GM18867 (cell line): ENCODE results near the gene MROH7.

Experiments used
- ATAC-seq: cut with Tn5 transposase; IDR thresholded peaks from one replicate; pipeline ENCODE4 v1.9.1; 2021; ENCODE audit warnings: mild to moderate bottlenecking, moderate library complexity; ENCODE audit not compliant: unreplicated experiment

MROH7 gene

DNA sequence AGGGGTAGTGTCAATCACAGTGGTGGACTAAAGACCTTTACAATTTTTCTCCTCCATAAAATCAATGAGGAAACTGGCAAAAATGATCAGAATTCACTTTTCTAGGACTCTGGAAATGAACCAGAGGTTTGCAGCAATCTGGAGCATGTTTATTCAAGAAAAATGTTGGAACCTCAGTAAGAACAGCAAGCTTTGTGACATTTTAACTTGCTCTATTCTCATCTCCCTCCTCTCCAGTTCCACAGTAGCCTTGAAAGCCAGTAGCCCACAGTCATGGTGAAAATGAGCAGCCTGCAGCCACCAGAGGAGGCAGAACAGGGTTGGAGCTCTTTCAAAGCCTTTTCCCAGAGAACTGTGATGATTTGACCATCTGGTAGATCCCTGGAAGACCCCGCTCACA lies 83.2 kb downstream of the MROH7 start:
- ATAC-seq: no peak

GRCh38 chr1:54728027-54728426 lies 86.4 kb downstream of the MROH7 start:
- ATAC-seq: no peak

DNA sequence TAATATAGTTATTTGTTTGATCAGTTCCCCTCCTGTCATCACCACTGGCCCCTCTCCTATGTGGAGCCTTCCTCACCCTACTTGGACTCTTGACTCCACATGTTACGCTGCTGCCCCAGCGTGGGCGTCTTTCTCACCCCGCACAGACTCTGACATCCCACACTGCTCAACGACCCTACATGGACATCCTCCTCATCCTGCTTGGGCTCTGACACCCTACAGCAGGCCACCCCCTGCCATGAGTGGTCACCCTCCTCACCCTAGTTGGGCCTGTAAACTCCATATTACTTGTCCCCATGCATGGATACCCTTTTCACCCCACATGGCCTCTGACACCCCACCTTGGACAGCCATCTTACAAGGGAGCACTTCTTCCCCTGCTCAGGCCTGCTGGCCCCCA lies 95.1 kb downstream of the MROH7 start:
- no peak for ATAC-seq

DNA sequence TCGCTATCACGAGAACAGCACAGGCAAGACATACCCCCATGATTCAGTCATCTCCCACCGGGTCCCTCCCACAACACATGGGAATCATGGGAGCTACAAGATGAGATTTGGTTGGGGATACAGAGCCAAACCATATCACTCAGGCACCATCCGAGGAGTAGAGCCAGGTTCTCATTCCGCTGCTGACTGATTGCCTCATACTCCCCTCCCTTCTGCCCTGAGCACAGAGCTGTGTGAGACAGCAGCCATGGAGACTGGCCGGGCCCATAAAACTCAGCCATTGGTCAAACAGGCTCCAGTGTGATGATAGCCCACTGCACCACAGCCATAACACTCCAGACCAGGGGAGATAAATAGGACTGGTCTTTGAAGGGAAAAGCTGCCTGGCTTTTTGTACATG lies 96.7 kb downstream of the MROH7 start:
- ATAC-seq: no peak

GRCh38 chr1:54741531-54741930 lies 99.9 kb downstream of the MROH7 start:
- ATAC-seq: no peak

DNA sequence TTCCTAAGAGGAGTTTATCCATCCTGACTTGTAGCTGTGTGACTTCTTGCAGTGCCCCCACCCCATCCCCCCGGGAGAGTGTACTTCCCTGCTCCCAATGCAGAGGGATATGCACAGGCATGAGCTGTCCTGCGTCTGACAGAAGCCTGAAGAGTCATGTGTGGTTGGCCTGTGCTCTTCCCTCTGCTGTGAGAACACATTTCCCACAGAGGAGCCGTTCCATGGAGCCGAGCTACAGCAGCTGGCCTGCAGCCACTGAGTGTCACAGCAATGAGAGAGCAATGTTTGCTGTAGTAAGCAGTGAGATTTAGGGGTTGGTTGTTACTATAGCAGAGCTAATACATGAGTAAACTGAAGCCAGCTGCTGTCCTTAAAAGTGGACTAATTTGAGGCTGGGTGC lies 100.7 kb downstream of the MROH7 start:
- ATAC-seq: no peak

- ATAC-seq: no peak
These were observed 102.0 kb downstream of the MROH7 start for GRCh38 chr1:54743416-54744226.

DNA sequence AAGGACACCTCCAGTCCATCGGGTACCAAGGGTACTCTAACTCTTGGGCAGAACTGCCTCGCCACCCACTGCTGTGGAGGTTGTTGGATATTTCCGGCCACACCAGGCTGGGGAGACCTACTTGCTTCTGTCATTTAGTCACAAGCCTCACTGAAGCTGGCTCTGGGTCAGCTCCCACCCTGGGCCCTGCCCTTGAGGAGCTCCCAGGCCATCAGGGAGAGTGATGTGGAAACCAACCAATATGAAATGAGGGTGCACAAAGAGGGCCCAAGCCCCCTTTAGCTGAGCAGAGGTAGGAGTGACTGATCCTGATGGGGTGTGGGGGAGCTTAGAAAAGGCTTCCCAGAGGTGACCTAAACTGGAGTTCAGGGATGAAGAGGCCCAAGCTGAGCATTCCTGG lies 103.1 kb downstream of the MROH7 start:
- no peak for ATAC-seq

DNA sequence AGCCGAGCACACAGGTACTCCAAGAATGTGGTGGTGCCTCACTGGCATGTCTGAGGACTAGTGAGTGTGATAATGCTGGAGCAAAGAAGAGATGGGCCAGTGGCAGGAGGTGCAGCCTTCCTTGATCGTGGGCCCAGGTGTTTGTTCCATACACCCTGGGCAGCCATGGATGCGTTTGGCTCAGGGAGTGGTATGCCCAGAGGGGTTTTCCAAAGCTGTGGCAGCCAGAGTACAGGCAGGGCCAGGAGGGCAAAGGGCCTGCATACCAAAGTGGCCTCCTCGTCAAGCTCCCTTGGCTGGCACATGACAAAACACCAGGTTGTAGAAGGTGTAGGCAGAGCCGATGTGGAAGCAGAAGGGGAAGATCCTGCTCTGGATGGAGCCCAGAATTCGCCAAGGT lies 103.7 kb downstream of the MROH7 start:
- ATAC-seq: no peak

- ATAC-seq: no peak
These were observed 104.3 kb downstream of the MROH7 start for GRCh38 chr1:54745864-54746263.

DNA sequence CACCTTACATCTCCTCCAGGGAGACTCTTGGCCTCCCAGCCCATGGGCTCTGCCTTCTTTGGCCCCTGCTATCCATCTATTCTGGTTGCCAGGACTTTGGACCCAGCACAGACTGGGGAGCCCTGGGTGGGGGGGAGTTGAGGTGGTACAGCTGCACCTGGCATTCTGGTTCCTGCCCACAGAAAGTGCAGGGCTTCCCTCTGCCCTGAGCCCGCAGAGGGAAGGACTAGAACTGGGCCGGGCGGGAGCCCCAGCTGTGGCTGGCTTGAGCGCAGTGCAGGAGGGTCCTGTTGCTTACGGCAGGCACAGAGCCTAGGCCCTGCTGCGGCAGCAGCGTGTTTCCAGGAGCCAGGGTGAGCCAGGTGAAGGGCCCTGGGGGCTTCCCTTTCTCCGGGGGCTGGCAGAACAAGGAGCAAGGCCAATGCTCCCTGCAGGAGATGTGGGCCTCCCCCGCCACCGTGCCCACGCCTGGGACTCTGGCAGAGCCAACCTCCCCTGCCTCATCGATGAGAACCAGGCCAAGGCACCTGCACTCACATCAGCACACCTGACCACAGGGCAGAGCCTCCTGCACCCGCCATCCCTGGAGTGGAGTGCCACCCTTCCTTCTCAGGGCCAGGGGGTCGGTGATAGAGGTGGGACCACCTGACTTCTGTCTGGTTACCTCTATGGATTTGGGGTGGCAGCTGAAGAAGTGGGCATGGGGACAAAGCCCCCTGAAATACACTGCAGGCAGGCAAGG lies 106.7 kb downstream of the MROH7 start:
- ATAC-seq: no peak

GRCh38 chr1:54750596-54750995 lies 109.0 kb downstream of the MROH7 start:
- no peak for ATAC-seq

DNA sequence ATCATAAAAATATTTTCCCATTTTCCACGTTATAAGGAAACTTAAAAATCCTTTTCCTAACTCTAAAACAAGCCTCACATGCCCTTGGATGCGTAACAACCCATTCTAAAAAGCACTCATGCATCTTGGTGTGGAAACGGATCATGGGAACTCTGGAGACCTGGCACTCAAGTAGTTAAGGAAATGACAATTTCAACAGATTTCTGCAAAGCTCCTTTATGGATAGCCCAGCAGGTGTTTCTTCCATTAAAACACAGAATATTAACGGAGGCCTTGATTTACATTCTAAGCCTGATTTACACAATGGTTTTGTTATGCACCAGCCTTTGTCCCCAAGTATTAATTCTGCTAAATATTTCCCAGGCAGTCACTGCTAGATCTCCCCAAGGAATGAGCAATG lies 109.8 kb downstream of the MROH7 start:
- no peak for ATAC-seq

- ATAC-seq: no peak
These were observed 112.5 kb downstream of the MROH7 start for GRCh38 chr1:54754045-54754444.

- ATAC-seq: no peak
These were observed 113.1 kb downstream of the MROH7 start for GRCh38 chr1:54754486-54755285.

- no peak for ATAC-seq
These were observed 116.2 kb downstream of the MROH7 start for GRCh38 chr1:54757833-54758232.

GRCh38 chr1:54758678-54759348 lies 117.2 kb downstream of the MROH7 start:
- ATAC-seq: no peak
